ENCODE data around the gene RUFY1. TPM values are rescaled to one million over a fixed set of nuclear protein-coding genes. Genes with fewer than 3 reads are reported as not detected.
A peak's percentile ranks its signal among the peaks of the same experiment; 100 is the strongest.

RUFY1 gene
- total and polyA plus RNA-seq, 9 of the 15 experiments (the other 6 are each of a cell fraction or from before 2014, with no cell fraction given) = 5.0 to 41.7 (median 29.6) TPM

- TF ChIP-seq ATF6 (CRISPR knock-in tag; IDR thresholded peaks at IDR 0.05) = no peak; the same call in none of the 2 replicates
- no peak for TF ChIP-seq SRSF7 (optimal IDR thresholded peaks at IDR 0.05; ENCODE audit: low read depth, low read length)
- TF ChIP-seq KDM5B (IDR thresholded peaks at IDR 0.05; ENCODE audit: insufficient replicate concordance, low read depth, low read length) = peak; percentile 99
- peak; percentile 60 for TF ChIP-seq BHLHE40 (IDR thresholded peaks at IDR 0.05; ENCODE audit: low read length)
- no peak; a peak in 2 of 4 replicates for TF ChIP-seq ZNF639 (CRISPR knock-in tag; conservative IDR thresholded peaks at IDR 0.05 in 1 of 2, IDR thresholded peaks at IDR 0.05 in 1 of 2)
- peak; percentile 95 for TF ChIP-seq PML (IDR thresholded peaks at IDR 0.05; ENCODE audit: low read length)
- no peak for TF ChIP-seq ZFP91 (CRISPR knock-in tag; IDR thresholded peaks at IDR 0.05)
- TF ChIP-seq BRD9 (IDR thresholded peaks at IDR 0.05; ENCODE audit: low read depth, partially characterized antibody) = peak; percentile 83
- no peak for TF ChIP-seq TAL1 (IDR thresholded peaks at IDR 0.05)
- no peak for TF ChIP-seq TEAD2 (tag; IDR thresholded peaks at IDR 0.05)
- peak; percentile 79; the same call in 1 of the 2 replicates for TF ChIP-seq TGIF2 (CRISPR knock-in tag; IDR thresholded peaks at IDR 0.05)
- TF ChIP-seq POLR2H (tag; IDR thresholded peaks at IDR 0.05; ENCODE audit: low read depth) = peak; percentile 98
- TF ChIP-seq TFAP4 (CRISPR knock-in tag; IDR thresholded peaks at IDR 0.05; ENCODE audit: borderline replicate concordance) = peak; percentile 72
- 0 out of 2 replicates have a peak, but pooled peaks have one; percentile 20 for TF ChIP-seq STAG1 (CRISPR knock-in tag; IDR thresholded peaks at IDR 0.05; ENCODE audit: borderline replicate concordance)
- TF ChIP-seq ZBTB1 (CRISPR knock-in tag; IDR thresholded peaks at IDR 0.05; ENCODE audit: borderline replicate concordance, low read depth) = peak; percentile 69; the same call in 1 of the 2 replicates
- TF ChIP-seq GMEB1 (CRISPR knock-in tag; IDR thresholded peaks at IDR 0.05) = 0 out of 2 replicates have a peak, but pooled peaks have one; percentile 22
- TF ChIP-seq CEBPB (tag; IDR thresholded peaks at IDR 0.05) = peak; percentile 95
Measured at GRCh38 chr5:179623003-179623905, 72.9 kb downstream of the RUFY1 start, which contains the start of gene HNRNPH1 (continued).
